GM18951 (cell line): ENCODE measurements around the gene NHLRC4.

Experiments used
- POLR2A ChIP-seq: IDR thresholded peaks from 4 replicates; pipeline ENCODE4 v1.6.1; 2011; ENCODE audit warnings: mild to moderate bottlenecking; ENCODE audit not compliant: insufficient read length, insufficient read depth; ENCODE audit errors: extremely low read depth
- in situ Hi-C: fragments of 300-500 bp; cut with MboI; formaldehyde crosslinking; loops from one replicate; pipeline ENCODE4 v1.12.0; 2022; ENCODE audit warnings: low sequenced_read_pairs, mixed read lengths, inconsistent platforms; ENCODE audit not compliant: unreplicated experiment

The NHLRC4 gene

DNA sequence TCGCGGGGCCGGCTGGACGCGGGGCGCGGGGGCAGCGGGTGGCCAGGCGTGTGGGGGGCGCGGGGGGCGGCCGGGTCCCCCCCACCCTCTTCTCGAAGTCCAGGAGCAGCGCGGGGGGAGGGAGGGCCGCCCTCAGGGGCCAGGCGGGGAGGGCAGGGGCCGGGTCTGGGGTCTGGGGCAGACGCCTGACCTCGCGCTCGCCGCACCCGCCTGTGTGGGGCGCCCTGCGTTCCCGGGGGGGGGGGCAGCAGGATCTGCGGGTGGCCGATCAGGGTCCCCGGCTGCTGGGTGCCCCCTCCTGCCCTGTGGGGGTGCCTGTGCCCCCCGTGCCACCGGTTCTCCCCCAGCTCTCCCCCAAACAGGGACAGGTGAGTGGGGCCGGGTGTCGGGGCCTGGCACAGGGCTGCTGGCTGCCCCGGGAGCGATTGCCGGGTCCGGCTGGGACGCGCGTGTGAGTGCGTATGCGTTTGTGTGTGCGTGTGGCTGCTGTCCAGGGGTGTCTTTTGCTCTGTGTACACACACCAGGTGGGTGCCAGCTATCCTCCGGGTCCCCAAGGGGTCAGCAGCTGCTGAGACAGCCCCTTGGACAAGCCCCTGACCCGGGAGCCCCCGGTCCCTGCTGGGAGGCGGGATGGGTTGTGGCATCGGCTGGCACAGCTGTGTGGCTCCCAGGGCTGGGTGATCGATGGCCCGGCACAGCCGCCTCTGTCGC is 5.9 kb upstream of the NHLRC4 start:
- in situ Hi-C loops, result no loop called here
- TF ChIP-seq POLR2A, result no peak

DNA sequence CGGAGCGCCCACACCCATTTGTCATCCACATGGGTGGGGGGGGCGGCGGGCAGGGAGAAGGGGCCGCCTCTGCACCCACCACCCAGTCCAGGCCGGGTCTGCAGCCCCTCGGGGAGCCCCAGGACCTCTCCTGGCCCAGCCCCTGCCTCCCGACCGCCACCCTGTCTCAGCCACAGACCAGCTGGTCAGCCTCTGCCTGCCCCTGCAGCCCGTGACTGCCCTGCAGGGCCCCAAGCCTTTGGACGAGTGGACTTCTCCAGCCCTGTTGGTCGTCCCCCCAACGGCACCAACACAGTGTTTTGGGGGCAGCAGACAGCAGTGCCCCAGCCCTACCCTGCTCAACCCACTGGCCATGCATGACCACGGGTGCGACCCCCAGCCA is 5.4 kb upstream of the NHLRC4 start:
- in situ Hi-C loops, result no loop called here
- TF ChIP-seq POLR2A, result no peak

DNA sequence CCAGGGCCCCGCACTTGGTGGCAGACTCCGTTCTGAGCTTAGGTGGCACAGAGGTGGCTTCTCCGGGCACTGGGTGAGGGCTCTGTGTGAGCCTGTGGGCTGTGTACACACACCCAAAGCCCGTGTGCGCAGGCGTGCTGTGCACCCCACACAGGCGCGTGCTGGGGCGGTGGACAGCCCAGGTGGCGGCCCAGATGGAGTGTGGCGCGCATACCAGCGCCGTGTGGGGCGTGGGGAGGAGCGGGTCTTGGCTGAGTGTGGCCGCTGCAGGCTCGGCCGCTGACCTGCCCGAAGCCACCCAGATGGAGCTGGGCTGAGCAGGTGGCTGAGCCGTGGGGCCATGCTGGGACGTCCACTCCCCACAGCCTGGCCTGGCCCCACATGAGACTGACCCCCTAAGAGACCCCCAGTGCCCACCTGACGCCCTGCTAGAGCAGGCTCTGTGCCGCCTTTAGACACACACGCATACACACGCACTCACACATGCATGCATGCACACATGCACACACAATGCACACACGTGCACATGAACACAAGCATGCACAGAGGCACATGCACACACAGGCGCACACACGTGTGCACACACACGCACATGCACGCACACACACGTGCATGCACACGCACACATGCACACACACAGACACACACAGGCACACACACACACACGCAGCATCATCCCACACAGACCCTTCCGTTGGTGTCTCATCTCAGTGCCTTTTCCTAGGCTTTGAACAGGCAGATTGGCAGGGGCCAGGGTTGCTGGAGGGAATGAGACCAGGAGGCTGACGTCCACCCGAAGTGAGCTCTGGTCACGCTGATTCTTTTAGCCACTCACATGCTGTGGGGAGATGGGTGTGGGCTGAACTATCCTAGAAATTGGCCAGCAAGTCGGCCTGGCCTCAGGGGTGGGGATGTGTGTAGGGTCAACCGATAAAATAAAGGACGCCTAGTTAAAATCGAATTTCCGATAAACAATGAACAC is 4.6 kb upstream of the NHLRC4 start:
- in situ Hi-C loops, result no loop called here

DNA sequence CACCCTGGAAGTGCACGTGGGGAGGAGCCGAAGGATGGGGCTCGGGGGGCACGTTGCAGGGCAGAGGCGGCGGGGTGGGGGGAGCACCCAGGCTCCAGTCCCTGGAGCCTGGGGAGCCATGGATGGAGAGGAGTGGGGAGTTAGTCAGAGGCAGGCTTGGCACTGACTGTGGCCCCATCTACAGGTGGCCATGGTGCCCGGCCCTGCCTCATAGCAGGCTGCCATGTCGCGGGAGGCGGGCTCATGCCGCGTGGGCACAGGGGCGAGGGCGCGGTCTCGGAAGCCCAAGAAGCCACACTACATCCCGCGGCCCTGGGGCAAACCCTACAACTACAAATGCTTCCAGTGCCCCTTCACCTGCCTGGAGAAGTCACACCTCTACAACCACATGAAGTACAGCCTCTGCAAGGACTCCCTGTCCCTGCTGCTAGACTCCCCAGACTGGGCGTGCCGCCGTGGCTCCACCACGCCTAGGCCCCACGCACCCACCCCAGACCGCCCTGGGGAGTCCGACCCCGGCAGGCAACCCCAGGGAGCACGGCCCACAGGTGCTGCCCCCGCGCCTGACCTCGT is 3.6 kb upstream of the NHLRC4 start:
- no peak for TF ChIP-seq POLR2A
- in situ Hi-C loops, result no loop called here

More for the DNA sequence above, 4.6 kb upstream of the NHLRC4 start:
- TF ChIP-seq POLR2A, result no peak

DNA sequence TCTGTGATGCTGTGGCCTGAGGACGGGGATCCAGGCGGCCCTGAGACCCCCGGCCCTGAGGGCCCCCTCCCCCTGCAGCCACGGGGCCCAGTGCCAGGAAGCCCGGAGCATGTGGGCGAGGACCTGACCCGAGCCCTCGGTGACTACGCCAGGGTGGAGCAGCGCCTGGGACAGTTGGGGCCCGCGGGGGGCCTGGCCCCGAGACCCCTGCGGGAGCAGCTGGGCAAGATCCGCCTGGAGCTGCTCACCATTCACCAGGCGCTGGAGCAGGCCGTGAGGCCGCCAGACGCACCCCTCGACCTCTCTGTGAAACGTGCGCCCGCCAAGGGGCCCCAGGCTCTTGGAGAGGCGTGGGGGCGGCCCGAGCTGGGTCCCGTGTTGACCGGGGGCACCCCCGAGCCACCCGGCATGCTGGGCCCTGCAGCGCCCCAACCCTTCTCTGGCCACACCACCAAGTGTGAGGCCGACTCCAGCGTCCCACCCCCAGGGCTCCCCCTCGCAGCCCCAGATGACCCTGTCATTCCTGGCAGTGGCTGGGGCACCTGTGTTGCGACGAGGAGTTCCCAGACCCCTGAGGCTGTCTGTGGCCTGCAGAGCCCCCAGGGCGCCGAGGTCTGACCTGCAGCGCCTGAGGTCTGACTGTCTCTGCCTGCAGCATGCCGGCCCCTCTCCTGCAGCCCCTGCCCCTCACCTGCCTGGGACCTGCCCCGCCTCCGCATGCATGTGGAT is 2.0 kb upstream of the NHLRC4 start:
- TF ChIP-seq POLR2A, result no peak
- in situ Hi-C loops, result no loop called here

DNA sequence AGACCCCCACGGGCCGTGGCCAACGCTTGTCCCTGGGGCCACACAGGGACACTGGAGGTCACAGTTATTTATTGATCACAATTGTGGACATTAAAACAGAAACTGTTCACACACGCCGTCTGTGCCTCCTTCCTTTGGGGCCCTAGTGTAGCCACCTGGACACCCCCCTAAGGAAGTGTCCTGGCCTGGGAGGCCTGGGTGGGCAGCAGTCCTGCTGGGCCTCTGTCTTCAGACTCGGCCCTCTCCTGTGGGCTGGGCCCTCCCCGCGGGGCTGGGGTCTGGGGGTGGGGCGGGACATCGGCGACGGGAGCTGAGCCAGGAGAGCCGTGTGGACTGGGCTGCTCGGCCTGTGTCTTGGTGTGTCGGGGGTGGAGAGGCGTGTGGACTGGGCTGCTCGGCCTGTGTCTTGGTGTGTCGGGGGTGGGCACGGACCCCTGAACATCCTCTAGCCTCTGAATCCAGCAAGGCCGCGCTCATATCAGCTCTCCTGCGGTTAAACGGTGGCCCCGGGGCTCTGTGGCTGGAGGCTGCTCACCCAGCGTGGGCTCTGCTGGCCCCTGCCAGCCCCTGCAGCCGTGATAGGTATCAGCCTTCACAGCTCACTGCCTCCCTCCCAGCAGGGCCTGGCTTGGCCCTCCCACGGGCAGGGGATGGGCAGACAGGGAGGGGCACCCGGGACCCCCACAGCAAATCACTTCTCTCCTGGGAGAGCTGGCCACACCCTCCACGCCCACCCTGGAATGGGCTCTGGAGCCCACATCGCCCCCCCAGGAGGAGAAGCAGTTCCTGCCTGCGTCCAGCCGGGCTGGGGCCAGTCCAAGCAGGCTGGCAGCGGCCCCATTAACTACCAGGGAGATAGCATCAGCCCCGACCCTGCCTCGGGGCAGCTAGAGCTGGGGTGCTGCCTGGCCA is 1.1 kb upstream of the NHLRC4 start:
- TF ChIP-seq POLR2A, result no peak
- in situ Hi-C loops, result no loop called here

DNA sequence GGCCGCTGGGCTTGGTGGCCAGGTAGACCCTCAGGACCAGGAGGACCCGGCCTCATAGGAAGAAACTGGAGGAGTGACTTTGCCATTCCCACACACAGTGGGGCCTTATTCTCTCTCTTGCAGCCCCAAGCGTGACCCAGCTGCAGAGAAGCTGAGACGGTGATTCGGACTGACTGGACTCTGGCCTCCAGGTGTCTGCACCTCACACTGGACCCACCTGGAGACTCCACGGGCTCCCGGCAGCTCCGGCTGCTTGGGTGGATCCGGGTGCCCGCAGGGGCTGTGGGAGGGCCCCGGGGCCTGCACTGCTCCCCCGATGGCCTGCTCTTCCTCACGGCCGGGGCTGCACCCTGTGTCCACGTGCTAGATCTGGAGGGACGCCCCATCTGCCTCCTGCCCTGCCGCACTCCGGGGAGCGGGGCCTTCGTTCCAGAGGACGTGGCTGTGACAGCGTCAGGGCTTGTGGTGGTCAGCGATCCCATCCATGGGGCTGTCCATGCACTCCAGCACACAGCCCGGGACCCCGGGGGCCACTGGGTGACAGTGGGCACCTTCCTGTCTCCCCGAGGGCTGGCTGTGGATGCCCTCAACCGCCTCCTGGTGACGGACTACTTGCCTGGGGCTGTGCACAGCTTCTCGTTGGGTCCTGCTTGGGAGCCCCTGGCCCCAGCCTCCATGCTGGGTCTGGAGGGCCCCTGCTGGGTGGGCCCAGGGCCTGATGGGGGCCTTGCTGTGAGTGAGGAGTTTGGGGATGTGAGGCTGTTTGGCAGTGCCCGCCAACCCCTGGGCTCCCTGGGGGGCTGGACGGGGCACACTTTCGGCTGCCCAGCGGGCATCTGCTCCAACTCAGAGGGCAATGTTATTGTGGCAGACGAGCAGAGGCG is 810 bp downstream of the NHLRC4 start:
- in situ Hi-C loops, result no loop called here
- no peak for TF ChIP-seq POLR2A

DNA sequence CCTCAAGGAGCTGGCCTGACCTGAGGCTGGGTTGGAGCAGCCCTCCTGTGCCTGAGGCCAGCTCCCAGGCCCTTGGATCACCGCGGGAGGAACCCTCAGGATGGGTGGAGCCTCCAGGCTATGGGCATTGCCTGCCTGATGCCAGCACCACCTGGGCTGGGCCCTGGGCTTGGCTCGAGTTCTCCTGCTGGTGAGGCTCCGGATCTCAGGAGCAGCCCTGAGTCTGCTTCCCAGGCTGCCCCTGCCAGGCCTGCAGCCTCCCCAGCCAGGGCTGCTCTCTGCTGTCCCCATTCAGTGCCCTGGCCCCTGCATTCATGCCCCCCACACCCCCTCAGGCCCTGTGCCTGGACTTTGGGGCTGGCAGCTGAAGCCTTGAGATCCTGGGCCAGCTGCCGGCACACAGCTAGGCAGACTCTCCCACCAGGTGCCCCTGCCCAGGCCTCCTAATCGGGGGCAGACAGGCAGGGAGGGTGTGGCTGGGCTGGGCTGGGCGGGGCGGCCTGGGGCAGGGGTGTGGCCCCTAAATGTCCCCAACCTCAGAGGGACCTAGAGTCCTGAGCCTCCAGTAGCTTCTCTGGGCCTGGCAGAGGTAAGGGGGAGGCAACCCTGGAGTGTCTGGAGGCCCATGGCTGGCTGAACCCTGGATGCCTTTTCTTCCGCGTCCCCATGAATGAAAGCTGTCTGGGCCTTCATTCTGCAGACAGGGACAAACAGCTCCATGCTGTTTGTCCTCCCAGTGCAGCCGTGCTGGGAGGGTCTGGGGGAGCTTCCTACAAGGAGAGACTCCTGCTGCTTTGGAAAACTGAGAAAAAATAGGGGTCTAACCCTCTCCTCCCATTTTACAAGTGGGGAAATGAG is 1.8 kb downstream of the NHLRC4 start:
- in situ Hi-C loops, result no loop called here
- TF ChIP-seq POLR2A, result no peak

DNA sequence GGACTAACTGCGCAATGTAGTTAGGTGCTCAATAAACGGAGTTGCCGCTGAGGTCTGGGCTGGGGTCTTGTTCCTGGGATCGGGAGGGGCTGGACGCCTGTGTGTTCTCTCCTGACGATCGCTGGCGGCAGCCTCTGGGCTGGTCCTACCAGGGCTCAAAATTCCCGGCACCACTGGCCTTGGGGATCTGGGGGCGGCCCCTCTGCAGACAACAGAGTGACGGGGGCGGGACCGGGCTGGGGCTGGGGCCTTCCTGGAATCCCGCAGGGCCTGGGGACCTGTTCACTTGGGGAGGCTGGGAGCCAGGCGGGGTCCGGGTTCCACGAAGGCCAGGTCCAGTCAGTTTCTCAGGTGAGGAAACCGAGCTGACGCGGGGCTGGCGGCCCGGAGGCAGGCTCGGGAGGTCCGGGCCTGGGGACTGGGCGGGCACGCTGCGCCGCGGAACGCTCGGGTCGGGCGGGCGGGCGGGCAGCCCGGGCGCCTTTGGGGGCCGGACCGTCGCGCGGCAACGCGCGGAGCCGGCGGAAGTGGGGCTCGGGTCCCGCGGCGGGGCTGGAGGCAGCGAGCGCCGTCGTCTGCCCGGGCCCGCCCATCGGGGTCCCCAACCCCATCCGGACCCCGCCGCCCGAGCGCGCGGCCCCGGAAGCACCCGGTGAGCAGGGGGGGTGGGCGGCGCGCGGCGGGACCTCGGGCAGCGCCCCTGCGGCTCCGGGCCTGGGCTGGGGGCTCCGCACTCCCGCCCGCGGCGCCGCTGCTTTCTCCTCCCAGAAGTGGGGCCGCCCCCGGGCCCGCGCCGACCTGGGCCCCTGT is 2.8 kb downstream of the NHLRC4 start, which contains the start of gene PIGQ:
TSS of gene PIGQ (plus strand) at position 524 of the 810 bp plus-strand sequence. CDS start 4,107 bp downstream, outside the sequence.
- in situ Hi-C loops, result no loop called here
- TF ChIP-seq POLR2A, result peak; percentile 60
